GM19455 (cell line): ENCODE measurements around the gene ATR.
"Not testable (repeated sequence)": the region's sequence is repeated elsewhere in the genome, so short reads cannot be mapped to it uniquely, and the experiment has no call there.

Experiments used
- ATAC-seq: cut with Tn5 transposase; IDR thresholded peaks from one replicate; pipeline ENCODE4 v1.9.1; 2021; ENCODE audit not compliant: unreplicated experiment

Gene ATR

GRCh38 chr3:142578329-142579223 is at the start of gene ATR:
ATR (minus strand) TSS chr3:142578733; CDS start chr3:142578704, 29 bp downstream.
- peak; percentile 95 for ATAC-seq

- ATAC-seq = no peak
Observed at GRCh38 chr3:142626971-142627370, 48.4 kb upstream of the ATR start.

- ATAC-seq = no peak
Observed at GRCh38 chr3:142625153-142625440, 46.6 kb upstream of the ATR start.

- ATAC-seq = no peak
Observed at GRCh38 chr3:142624341-142625152, 46.0 kb upstream of the ATR start.

GRCh38 chr3:142623194-142623593 is 44.7 kb upstream of the ATR start:
- no peak for ATAC-seq

GRCh38 chr3:142622405-142622804 is 43.9 kb upstream of the ATR start:
- ATAC-seq = no peak

GRCh38 chr3:142618917-142619461 is 40.5 kb upstream of the ATR start:
- ATAC-seq = no peak

- no peak for ATAC-seq
Observed at GRCh38 chr3:142615171-142615570, 36.6 kb upstream of the ATR start.

- ATAC-seq = no peak
Observed at GRCh38 chr3:142614059-142614626, 35.6 kb upstream of the ATR start.

GRCh38 chr3:142613491-142613890 is 35.0 kb upstream of the ATR start:
- ATAC-seq = no peak

GRCh38 chr3:142611206-142611605 is 32.7 kb upstream of the ATR start:
- no peak for ATAC-seq

- no peak for ATAC-seq
Observed at GRCh38 chr3:142609136-142609535, 30.6 kb upstream of the ATR start.

GRCh38 chr3:142608631-142609030 is 30.1 kb upstream of the ATR start:
- no peak for ATAC-seq

GRCh38 chr3:142604940-142605339 is 26.4 kb upstream of the ATR start:
- no peak for ATAC-seq

GRCh38 chr3:142603386-142603705 is 24.8 kb upstream of the ATR start:
- ATAC-seq = not testable (repeated sequence)

- ATAC-seq = no peak
Observed at GRCh38 chr3:142602619-142603385, 24.3 kb upstream of the ATR start.

- no peak for ATAC-seq
Observed at GRCh38 chr3:142601713-142602112, 23.2 kb upstream of the ATR start.

GRCh38 chr3:142597906-142598305 is 19.4 kb upstream of the ATR start:
- ATAC-seq = no peak

- no peak for ATAC-seq
Observed at GRCh38 chr3:142596726-142597088, 18.2 kb upstream of the ATR start.

- peak; percentile 83 for ATAC-seq
Observed at GRCh38 chr3:142595951-142596725, 17.6 kb upstream of the ATR start, which contains the start of gene PLS1. PLS1 (plus strand) TSS chr3:142596393; CDS start chr3:142664238, 67,845 bp downstream.
